A673 (cell line): ENCODE results near the gene EGLN3.

Source experiments
- EZH2 ChIP-seq: fragments of 200-600 bp; sonication (generic); IDR thresholded peaks from 2 replicates; pipeline ENCODE4 v1.6.1; 2017; ENCODE audit warnings: borderline replicate concordance, low read depth, mild to moderate bottlenecking, mixed read lengths, antibody characterized with exemption, low read length; ENCODE audit not compliant: poor library complexity, severe bottlenecking
- TF ChIP-seq, protein P1 (sequence below): fragments of 300-800, 200-600 bp; sonication (generic); conservative IDR thresholded peaks from 2 replicates; pipeline ENCODE4 v1.5.1; 2017; ENCODE audit warnings: low read depth, mild to moderate bottlenecking, antibody characterized with exemption, low read length, moderate library complexity, mixed read lengths

DNA sequence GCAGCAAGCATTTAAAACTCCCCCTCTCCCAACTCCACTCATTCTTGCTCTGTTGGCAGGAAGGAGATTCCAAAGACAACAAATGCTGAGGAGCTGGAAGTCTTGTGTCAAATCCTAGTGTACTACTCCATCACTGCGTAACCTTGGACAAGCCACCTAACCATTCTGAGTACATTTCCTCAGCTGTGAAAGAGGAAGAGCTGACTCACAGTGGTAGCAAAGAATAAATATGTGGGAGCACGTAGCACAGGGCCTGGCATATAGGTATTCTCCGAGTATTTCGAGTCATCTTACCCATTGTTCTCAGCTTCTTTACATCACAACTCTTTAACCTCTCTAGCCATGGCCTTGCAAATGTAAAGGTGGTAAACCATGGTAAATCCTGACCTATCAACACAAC is 28.7 kb downstream of the EGLN3 start:
- TF ChIP-seq, protein P1, sequence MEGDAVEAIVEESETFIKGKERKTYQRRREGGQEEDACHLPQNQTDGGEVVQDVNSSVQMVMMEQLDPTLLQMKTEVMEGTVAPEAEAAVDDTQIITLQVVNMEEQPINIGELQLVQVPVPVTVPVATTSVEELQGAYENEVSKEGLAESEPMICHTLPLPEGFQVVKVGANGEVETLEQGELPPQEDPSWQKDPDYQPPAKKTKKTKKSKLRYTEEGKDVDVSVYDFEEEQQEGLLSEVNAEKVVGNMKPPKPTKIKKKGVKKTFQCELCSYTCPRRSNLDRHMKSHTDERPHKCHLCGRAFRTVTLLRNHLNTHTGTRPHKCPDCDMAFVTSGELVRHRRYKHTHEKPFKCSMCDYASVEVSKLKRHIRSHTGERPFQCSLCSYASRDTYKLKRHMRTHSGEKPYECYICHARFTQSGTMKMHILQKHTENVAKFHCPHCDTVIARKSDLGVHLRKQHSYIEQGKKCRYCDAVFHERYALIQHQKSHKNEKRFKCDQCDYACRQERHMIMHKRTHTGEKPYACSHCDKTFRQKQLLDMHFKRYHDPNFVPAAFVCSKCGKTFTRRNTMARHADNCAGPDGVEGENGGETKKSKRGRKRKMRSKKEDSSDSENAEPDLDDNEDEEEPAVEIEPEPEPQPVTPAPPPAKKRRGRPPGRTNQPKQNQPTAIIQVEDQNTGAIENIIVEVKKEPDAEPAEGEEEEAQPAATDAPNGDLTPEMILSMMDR = no peak
- TF ChIP-seq EZH2 = no peak
